Amniotic epithelial cell (primary cell): Measurements from ENCODE around the gene CSNK1E.

ENCODE experiments used
- DNase-seq: peaks from one replicate; pipeline ENCODE4 v3.0.0-alpha.2; 2010; ENCODE audit warnings: low read depth

Gene CSNK1E

DNA sequence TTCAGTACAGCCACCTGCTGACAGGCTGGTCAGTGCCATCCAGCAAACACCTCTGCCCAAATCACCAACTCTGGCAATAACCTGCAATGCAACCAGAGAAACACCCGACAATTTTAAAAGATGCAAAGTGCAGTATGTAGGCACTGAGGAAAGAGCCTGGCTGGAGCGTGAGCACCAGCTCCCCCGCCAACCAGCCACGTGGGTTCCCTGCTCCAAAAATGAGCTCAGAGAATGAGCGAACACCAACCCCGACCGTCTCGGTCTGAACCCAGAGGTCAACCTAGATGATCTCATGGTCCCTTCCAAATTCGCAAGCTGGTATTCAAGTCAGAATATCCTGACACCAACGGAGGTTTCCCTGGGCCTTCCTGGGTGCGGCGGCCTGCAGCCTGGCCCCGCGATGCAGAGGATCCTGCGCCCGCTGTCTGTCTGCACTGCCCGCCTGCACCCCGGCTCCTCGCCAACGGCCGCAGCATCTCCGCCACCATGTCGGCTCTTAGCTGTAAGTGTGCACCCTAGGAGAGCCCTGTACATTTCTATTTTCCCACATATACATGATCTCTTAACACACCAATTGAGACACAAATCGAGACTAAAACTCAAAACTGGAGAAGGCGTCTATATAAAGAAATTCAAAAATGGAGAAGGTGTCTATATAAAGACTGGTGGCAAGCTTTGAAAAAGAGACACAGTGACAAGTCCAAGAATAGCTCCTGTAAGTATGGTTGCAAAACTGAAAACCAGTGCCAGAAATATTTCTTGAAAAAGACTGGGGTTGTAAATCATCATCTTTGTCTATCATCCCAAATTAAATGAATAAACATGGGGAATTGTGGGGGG lies 67.2 kb downstream of the CSNK1E start:
- DNase-seq, result no peak

DNA sequence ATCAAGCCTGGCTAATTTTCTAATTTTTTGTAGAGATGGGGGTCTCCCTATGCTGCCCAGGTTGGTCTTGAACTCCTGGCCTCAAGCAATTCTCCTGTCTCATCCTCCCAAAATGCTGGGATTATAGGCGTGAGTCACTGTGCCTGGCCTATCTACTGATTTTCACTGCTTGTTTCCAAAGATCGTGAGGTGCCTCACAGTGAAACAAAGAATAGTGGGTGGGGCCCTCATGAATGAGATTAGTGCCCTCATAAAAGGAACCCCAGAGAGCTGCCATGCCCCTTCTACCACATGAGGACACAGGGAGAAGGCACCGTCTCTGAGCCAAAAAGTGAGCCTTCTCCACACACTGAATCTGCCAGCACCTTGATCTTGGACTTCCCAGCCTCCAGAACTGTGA lies 67.9 kb downstream of the CSNK1E start:
- no peak for DNase-seq

- no peak for DNase-seq
These were observed 69.0 kb downstream of the CSNK1E start for GRCh38 chr22:38248280-38248679.

DNA sequence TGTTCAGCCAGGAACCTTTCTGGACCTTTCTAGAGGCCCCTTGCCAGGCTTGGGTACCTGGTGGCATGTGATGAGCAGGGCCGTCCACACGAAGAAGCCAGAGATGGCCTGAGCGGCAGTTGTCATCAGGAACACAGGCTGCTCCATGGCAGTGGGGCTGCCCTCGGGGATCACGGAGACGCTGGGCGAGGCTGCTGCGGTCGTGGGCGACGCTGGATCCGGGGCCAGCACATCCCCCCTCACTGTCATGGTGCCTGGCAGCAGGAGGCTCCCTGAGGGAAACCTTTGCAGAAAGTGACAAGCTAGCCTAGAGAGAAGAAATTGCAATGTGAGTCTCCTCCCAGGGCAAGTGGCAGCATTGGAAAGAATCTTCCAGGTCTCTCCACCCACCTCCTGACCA lies 69.5 kb downstream of the CSNK1E start:
- DNase-seq, result no peak

DNA sequence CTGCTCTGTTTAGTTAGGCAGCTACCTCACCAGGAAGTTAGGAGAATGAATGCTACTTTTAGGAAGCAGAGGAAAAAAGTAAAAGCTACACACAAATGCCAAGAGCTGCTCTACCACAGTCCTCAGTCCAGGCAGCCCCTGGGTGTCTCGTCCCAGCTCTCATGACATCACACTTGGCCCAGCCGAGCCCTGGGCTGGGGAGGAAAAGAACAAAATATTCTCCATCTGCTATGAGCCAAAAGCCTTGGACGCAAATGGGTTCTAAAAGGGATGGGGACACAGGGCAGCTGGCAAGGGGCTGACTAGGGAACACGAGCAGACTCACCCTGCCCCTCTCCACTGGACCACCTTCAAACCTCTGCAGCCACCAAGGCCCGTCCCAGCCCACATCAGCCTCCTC lies 70.5 kb downstream of the CSNK1E start:
- DNase-seq, result no peak

DNA sequence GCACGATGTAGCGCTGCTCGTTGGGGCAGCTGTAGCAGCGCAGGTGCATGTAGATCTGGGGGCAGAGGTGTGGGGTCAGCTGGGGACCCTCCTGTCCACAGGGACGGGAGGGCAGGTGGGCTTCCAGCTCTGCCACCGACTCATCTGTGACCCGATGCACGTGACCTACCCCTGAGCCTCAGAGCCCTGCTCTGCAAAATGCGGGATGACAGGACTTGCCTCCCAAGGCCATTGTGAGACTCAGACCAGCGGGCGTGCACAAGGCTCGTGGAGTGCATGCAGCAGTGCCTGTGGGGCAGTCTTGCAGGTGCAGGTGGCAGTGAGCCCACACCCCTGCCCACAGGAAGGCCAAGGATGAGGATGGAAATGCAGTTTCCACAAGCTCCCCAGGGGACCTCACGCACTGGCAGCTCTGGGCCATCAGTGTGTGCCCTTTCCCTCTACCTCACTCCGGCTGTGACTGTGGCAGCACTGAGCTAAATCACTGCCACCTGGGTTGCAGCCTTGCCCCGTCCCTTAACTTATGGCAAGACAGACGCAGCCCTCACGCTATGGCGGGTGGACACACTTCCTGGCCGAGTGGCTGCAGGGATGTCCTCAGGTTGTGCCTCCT lies 71.1 kb downstream of the CSNK1E start:
- DNase-seq, result no peak

DNA sequence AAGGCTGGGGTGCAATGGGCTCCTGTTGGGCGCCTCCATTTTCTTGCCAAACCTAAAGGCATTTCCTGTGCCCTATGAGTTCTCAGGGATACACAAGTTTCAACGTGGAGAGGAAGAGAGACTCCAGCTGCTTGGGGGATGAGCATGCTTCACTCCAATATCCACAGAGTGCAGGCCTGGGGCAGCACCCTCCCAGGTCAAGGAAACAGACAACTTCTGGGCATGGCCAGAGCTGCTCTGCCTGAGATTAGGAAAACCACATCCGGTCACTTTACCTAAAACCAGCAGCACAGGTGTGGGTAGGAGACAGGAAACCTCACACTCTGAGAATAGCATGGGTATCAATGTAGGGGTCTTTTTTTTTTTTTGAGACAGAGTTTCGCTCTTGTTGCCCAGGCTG lies 73.1 kb downstream of the CSNK1E start:
- DNase-seq, result no peak

DNA sequence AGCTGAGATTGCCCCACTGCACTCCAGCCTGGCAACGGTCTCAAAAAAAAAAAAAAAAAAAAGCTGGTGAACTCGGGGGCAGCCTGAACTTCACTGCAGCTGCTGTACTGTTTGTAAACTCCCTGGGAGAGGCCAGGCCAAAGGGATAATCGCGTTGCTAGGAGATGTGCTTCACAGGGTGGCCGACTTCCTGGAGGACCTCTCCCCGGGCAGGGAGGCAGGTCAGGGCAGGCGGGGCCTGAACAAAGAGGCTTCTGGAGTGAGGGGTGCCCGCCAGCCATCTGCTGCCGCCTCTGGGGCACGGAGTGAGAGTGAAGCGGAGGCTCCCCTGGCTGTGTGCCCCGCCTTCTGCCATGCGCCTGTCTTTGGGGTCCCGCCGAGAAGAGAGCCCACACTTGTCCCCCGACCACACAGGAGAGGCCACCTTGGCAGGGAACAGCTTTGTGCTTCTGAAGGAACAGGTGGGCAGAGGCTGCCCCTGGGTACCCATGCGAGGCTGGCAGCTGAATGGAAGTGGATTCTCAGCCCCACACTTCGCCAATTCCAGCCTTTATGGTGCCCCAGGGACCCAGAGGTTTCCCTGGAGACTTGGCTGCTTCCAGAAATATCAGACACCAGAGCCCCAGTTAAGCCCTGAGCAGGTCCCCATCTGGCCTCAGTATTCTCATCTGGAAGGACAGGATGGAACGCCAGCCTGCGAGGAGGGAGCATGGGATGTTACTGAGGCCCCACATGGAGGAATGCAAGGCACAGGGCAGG lies 74.0 kb downstream of the CSNK1E start:
- DNase-seq, result peak; percentile 80

DNA sequence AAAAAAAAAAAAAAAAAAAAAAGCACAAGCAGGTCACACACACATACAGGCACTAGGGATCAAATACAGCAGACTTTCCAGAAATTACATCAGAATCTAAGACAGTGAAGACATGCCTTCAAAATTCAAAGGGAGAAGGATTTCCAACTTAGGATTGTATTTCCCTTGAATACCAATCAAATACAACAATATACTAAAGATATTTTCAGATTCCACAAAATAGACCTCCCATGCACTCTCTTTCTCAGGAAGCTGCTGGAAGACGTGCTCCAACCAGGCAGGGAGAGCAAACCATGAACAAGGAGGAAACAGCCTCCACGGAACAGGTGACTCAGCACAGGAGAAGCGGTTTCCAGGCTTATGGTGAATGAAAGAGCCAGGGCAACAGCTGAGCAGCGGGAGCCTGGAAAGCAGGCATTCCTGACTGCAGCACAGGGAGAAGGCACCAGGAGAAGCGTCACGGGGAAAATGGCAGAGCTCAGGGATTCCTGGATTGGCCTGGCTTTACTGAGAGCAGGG lies 76.4 kb downstream of the CSNK1E start:
- DNase-seq, result peak; percentile 95
